Karpas-422 (cell line): ENCODE data around the gene PINK1. TPM values are rescaled to one million over a fixed set of nuclear protein-coding genes. Genes with fewer than 3 reads are reported as not detected.

Source experiments
- DNase-seq: peaks from one replicate; pipeline ENCODE4 v3.0.0-alpha.2; 2015
- H2AFZ ChIP-seq: fragments of 200-600 bp; sonication (generic); 2 replicates; pipeline ENCODE4 v1.6.1; 2014; ENCODE audit warnings: antibody characterized with exemption, low read length, mixed read lengths
- H3K27ac ChIP-seq: fragments of 200-600 bp; sonication (generic); 2 replicates; pipeline ENCODE4 v1.5.1; 2014; ENCODE audit warnings: mild to moderate bottlenecking, low read length, moderate library complexity
- H3K27me3 ChIP-seq: fragments of 200-600 bp; sonication (generic); 2 replicates; pipeline ENCODE4 v1.6.1; 2014; ENCODE audit warnings: low read length, mixed read lengths
- H3K36me3 ChIP-seq: fragments of 200-600 bp; sonication (generic); 2 replicates; pipeline ENCODE4 v1.6.1; 2014; ENCODE audit warnings: low read length, mixed read lengths; ENCODE audit not compliant: insufficient read depth
- H3K4me1 ChIP-seq: fragments of 200-600 bp; sonication (generic); 2 replicates; pipeline ENCODE4 v1.6.1; 2014; ENCODE audit warnings: mild to moderate bottlenecking, low read length, mixed read lengths
- H3K4me2 ChIP-seq: fragments of 200-600 bp; sonication (generic); 2 replicates; pipeline ENCODE4 v1.6.1; 2014; ENCODE audit warnings: low read length, low read depth, mild to moderate bottlenecking; ENCODE audit not compliant: poor library complexity, severe bottlenecking
- H3K4me3 ChIP-seq: fragments of 200-600 bp; sonication (generic); 2 replicates; pipeline ENCODE4 v1.5.1; 2014; ENCODE audit warnings: mild to moderate bottlenecking, antibody characterized with exemption, low read length, mixed read lengths
- H3K79me2 ChIP-seq: fragments of 200-600 bp; sonication (generic); 2 replicates; pipeline ENCODE4 v1.6.1; 2014; ENCODE audit warnings: mild to moderate bottlenecking, low read length, mixed read lengths
- H3K9ac ChIP-seq: fragments of 200-600 bp; sonication (generic); 2 replicates; pipeline ENCODE4 v1.6.0; 2014; ENCODE audit warnings: low read length
- H3K9me2 ChIP-seq: fragments of 200-600 bp; sonication (generic), shearing (Covaris generic); replicated peaks from 2 replicates; pipeline ENCODE4 v1.6.0; 2014; ENCODE audit warnings: mild to moderate bottlenecking, low read length, moderate library complexity; ENCODE audit not compliant: insufficient read depth
- H3K9me3 ChIP-seq: fragments of 300-700, 200-600 bp; sonication (generic); 2 replicates; pipeline ENCODE4 v1.6.1; 2014; ENCODE audit warnings: low read length, mixed read lengths
- H4K20me1 ChIP-seq: fragments of 200-600 bp; sonication (generic); 2 replicates; pipeline ENCODE4 v1.6.1; 2014; ENCODE audit warnings: mild to moderate bottlenecking, antibody characterized with exemption, low read length, low read depth; ENCODE audit not compliant: insufficient read depth
- total RNA-seq: library from RNA; depleted of rRNA; stranded (reverse); fragments of >200 nt; shearing (Covaris generic); gene quantifications from 2 replicates; pipeline ENCODE4 v1.2.3, GENCODE V29; 2014; ENCODE audit warnings: low replicate concordance

Gene PINK1
- total RNA-seq, 1 experiment from 2014 or later: 4.0 TPM

GRCh38 chr1:20616847-20617487, 16.3 kb upstream of the PINK1 start:
- Histone ChIP-seq H3K36me3 (no peaks in the 10 kb centered on the region), H3K9ac (no peak overlapping the region), H3K9me3 (no peaks in the 10 kb centered on the region), H3K27me3 (no peaks in the 10 kb centered on the region), H2AFZ (no peak overlapping the region), H3K4me1 (peaks cover 9% of the 10 kb centered on the region), H3K79me2 (no peaks in the 10 kb centered on the region), H3K27ac (no peak overlapping the region), H4K20me1 (no peaks in the 10 kb centered on the region), H3K4me2 (peak overlapping the region; percentile 31), H3K9me2 (no peaks in the 10 kb centered on the region), H3K4me3 (no peak overlapping the region)
- no peak for DNase-seq

- Histone ChIP-seq H3K36me3 (no peaks in the 10 kb centered on the region), H3K27me3 (no peaks in the 10 kb centered on the region), H3K79me2 (no peaks in the 10 kb centered on the region), H3K4me2 (no peak overlapping the region), H3K9me2 (no peaks in the 10 kb centered on the region), H2AFZ (no peak overlapping the region), H3K4me3 (no peak overlapping the region), H3K9ac (no peak overlapping the region), H3K27ac (no peak overlapping the region), H4K20me1 (no peaks in the 10 kb centered on the region), H3K4me1 (peaks cover 9% of the 10 kb centered on the region), H3K9me3 (no peaks in the 10 kb centered on the region)
- no peak for DNase-seq
Observed at GRCh38 chr1:20618550-20618949, 14.7 kb upstream of the PINK1 start.

- Histone ChIP-seq H3K9me2 (no peaks in the 10 kb centered on the region), H3K4me1 (peaks cover 9% of the 10 kb centered on the region), H3K27me3 (no peaks in the 10 kb centered on the region), H3K4me2 (no peak overlapping the region), H4K20me1 (no peaks in the 10 kb centered on the region), H3K9ac (no peak overlapping the region), H3K4me3 (no peak overlapping the region), H2AFZ (no peak overlapping the region), H3K27ac (no peak overlapping the region), H3K36me3 (no peaks in the 10 kb centered on the region), H3K9me3 (no peaks in the 10 kb centered on the region), H3K79me2 (no peaks in the 10 kb centered on the region)
- DNase-seq: no peak
Observed at GRCh38 chr1:20619999-20620398, 13.3 kb upstream of the PINK1 start.

GRCh38 chr1:20621012-20621411, 12.2 kb upstream of the PINK1 start:
- no peak for DNase-seq
- Histone ChIP-seq H3K79me2 (no peaks in the 10 kb centered on the region), H3K27ac (no peak overlapping the region), H3K9ac (no peak overlapping the region), H3K9me2 (no peaks in the 10 kb centered on the region), H4K20me1 (no peaks in the 10 kb centered on the region), H3K36me3 (no peaks in the 10 kb centered on the region), H3K4me1 (peaks cover 9% of the 10 kb centered on the region), H3K4me3 (no peak overlapping the region), H2AFZ (no peak overlapping the region), H3K27me3 (no peaks in the 10 kb centered on the region), H3K9me3 (no peaks in the 10 kb centered on the region), H3K4me2 (no peak overlapping the region)

GRCh38 chr1:20624709-20625108, 8.5 kb upstream of the PINK1 start:
- Histone ChIP-seq H3K27me3 (no peaks in the 10 kb centered on the region), H4K20me1 (no peaks in the 10 kb centered on the region), H3K4me2 (no peak overlapping the region), H3K4me1 (no peaks in the 10 kb centered on the region), H3K9me3 (no peaks in the 10 kb centered on the region), H3K27ac (no peak overlapping the region), H3K4me3 (no peak overlapping the region), H3K79me2 (no peaks in the 10 kb centered on the region), H3K9ac (no peak overlapping the region), H3K9me2 (no peaks in the 10 kb centered on the region), H3K36me3 (no peaks in the 10 kb centered on the region), H2AFZ (no peak overlapping the region)
- DNase-seq: no peak

GRCh38 chr1:20625176-20626097, 7.8 kb upstream of the PINK1 start:
- Histone ChIP-seq H3K4me2 (no peak overlapping the region), H2AFZ (no peak overlapping the region), H3K36me3 (no peaks in the 10 kb centered on the region), H3K4me1 (no peaks in the 10 kb centered on the region), H3K9me3 (no peaks in the 10 kb centered on the region), H3K27me3 (no peaks in the 10 kb centered on the region), H3K9me2 (no peaks in the 10 kb centered on the region), H3K27ac (no peak overlapping the region), H3K79me2 (no peaks in the 10 kb centered on the region), H3K9ac (no peak overlapping the region), H4K20me1 (no peaks in the 10 kb centered on the region), H3K4me3 (no peak overlapping the region)
- no peak for DNase-seq

- no peak overlapping the region for H3K4me3 ChIP-seq
- no peaks in the 10 kb centered on the region for H3K4me1 ChIP-seq
- H3K9me2 ChIP-seq: no peaks in the 10 kb centered on the region
- H3K4me2 ChIP-seq: no peak overlapping the region
- no peaks in the 10 kb centered on the region for H3K9me3 ChIP-seq
- H2AFZ ChIP-seq: no peak overlapping the region
- H3K27me3 ChIP-seq: no peaks in the 10 kb centered on the region
- no peak overlapping the region for H3K9ac ChIP-seq
- no peaks in the 10 kb centered on the region for H4K20me1 ChIP-seq
- no peak for DNase-seq
- no peak overlapping the region for H3K27ac ChIP-seq
- no peaks in the 10 kb centered on the region for H3K79me2 ChIP-seq
- no peaks in the 10 kb centered on the region for H3K36me3 ChIP-seq
Observed at GRCh38 chr1:20626098-20626427, 7.2 kb upstream of the PINK1 start.

- Histone ChIP-seq H3K4me1 (no peaks in the 10 kb centered on the region), H3K4me2 (no peak overlapping the region), H3K27me3 (no peaks in the 10 kb centered on the region), H3K9ac (no peak overlapping the region), H3K36me3 (no peaks in the 10 kb centered on the region), H3K9me3 (no peaks in the 10 kb centered on the region), H4K20me1 (no peaks in the 10 kb centered on the region), H2AFZ (no peak overlapping the region), H3K27ac (no peak overlapping the region), H3K79me2 (no peaks in the 10 kb centered on the region), H3K9me2 (no peaks in the 10 kb centered on the region), H3K4me3 (no peak overlapping the region)
- no peak for DNase-seq
Observed at GRCh38 chr1:20626524-20626923, 6.7 kb upstream of the PINK1 start.
